Measurements from ENCODE around the gene SLC25A12.

DNA sequence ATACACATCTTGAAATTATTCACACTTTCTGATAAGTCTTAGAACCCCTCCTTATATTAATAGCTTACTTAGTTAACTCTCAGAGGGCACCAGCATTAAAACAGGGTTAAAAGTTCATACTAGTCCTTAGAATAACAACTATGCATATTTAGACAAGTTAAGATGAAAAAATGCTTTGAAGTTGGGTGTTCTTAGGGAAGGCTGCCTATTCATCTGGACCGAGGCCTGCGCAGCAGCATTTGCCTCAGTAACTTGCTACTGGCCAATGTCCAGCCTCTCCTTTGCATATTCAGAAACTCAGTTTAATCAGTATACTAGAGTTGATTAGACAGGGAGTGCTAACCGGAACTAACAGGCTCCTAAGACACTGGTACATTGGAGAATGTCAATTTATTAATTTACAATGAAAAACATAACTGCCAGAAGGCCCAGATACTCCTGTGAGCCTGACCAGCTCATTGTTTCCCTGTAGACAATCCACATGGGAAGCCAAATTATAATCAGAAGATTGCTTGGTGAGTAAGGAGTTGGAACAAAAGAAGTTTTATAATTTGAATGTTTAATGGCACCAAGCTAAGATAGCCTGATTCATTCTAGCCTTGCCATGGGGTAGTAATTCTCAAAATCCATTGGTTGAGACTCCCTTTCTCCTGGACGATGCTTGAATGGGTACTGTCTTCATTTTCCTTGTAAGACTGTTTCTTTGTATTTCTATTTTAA, 157.9 kb downstream of the SLC25A12 start:
- no peak for TF ChIP-seq CTCF (IDR thresholded peaks at IDR 0.05)
- no peak for TF ChIP-seq POLR2A (IDR thresholded peaks at IDR 0.05)

Measured in adrenal gland (tissue), 5 donors.